Epithelial cell of esophagus (primary cell): ENCODE results near the gene OR56A5.
A peak's percentile ranks its signal among the peaks of the same experiment; 100 is the strongest.
"Not testable (repeated sequence)": the region's sequence is repeated elsewhere in the genome, so short reads cannot be mapped to it uniquely, and the experiment has no call there.

ENCODE experiments used
- DNase-seq: peaks from one replicate; pipeline ENCODE4 v3.0.0; 2010; ENCODE audit warnings: low read depth
- H3K4me3 ChIP-seq: 2 replicates; pipeline ENCODE4 v1.5.1; 2011; ENCODE audit warnings: mild to moderate bottlenecking, low read length, control low read depth
- CTCF ChIP-seq: IDR thresholded peaks from 2 replicates; pipeline ENCODE4 v1.5.1; 2011; ENCODE audit warnings: low read depth, mild to moderate bottlenecking, low read length, control low read depth, inconsistent platforms; ENCODE audit not compliant: insufficient read depth; ENCODE audit errors: missing control alignments

Gene OR56A5

GRCh38 chr11:5967708-5968107 is 586 bp downstream of the OR56A5 start:
- no peak overlapping the region for H3K4me3 ChIP-seq

GRCh38 chr11:5966958-5967357 is 1.3 kb downstream of the OR56A5 start:
- H3K4me3 ChIP-seq: no peak overlapping the region
- no peak for TF ChIP-seq CTCF
- no peak for DNase-seq

More at GRCh38 chr11:5967708-5968107, 586 bp downstream of the OR56A5 start:
- DNase-seq: peak; percentile 51
- no peak for TF ChIP-seq CTCF

- DNase-seq, H3K4me3 ChIP-seq: not testable (repeated sequence)
Observed at GRCh38 chr11:5960704-5961320, 7.5 kb downstream of the OR56A5 start.

- DNase-seq: no peak
- TF ChIP-seq CTCF: no peak
- no peak overlapping the region for H3K4me3 ChIP-seq
Observed at GRCh38 chr11:5955586-5955985, 12.7 kb downstream of the OR56A5 start.

DNA sequence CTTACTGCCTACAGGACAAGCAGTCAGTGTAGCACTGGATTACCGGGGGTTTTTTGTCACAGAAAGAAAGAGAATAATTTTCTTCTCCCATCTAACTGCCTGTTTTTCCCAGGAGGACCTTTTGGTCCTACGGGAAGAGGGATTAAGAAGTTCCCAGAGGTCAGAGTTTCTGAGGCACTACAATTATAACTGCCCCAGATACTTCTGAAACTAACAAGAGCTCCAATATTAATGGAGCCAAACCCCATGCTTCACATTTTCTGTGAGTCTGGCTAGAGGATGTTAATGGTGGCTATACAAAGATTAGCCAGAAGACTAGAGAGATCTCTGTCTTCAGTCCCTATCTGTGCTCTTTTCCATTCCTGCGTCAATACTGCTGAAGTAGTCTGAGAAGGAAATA is 26.3 kb downstream of the OR56A5 start, which contains the start of gene OR56A3:
Gene OR56A3, plus strand, starts transcription at position 301 of the 400 bp plus-strand sequence. CDS start 5,096 bp downstream, outside the sequence.
- no peak for DNase-seq
- TF ChIP-seq CTCF: no peak
- H3K4me3 ChIP-seq: no peak within 1 kb of the TSS

- no peak for DNase-seq
- H3K4me3 ChIP-seq: no peak overlapping the region
- TF ChIP-seq CTCF: no peak
Observed at GRCh38 chr11:5940748-5941147, 27.5 kb downstream of the OR56A5 start.

GRCh38 chr11:5938603-5938965 is 29.7 kb downstream of the OR56A5 start:
- no peak overlapping the region for H3K4me3 ChIP-seq
- TF ChIP-seq CTCF: no peak
- DNase-seq: no peak
